Body of pancreas (tissue), 4 donors: ENCODE results near the gene RBX1.

ENCODE experiments used
- POLR2A ChIP-seq, 3 donors: fragments of 450-650 bp; IDR thresholded peaks; one replicate each; pipeline ENCODE4 v1.6.1; 2016; ENCODE audit warnings: antibody characterized with exemption in 3 of 3, mild to moderate bottlenecking in 2 of 3
- TF ChIP-seq, protein P1 (sequence below), 7 experiments: fragments of 450-650 bp in 4 of 7; fragments of 200-600 bp in 3 of 7; sonication (generic) in 3 of 7; IDR thresholded peaks; one replicate each; pipeline ENCODE4 v1.5.1; 2016 to 2019; ENCODE audit warnings: antibody characterized with exemption in 7 of 7

DNA sequence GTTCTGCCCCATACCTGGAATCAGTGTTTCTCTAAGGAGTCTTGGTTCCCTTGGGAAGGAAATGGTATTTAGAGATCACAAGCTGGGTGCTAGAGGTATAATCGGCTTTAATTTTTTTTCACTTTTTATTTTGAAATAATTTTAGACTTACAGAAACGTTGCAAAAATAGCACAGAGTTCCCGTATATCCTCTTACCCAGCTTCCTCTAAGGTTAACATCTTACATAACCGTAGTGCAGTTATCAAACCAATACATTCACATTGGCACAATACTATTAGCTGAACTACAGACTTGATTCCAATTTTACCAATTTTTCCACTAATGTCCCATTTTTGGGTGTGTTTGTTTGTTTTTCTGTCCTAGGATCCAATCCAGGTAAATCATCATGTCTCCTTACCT lies 63.8 kb downstream of the RBX1 start:
- TF ChIP-seq, protein P1, sequence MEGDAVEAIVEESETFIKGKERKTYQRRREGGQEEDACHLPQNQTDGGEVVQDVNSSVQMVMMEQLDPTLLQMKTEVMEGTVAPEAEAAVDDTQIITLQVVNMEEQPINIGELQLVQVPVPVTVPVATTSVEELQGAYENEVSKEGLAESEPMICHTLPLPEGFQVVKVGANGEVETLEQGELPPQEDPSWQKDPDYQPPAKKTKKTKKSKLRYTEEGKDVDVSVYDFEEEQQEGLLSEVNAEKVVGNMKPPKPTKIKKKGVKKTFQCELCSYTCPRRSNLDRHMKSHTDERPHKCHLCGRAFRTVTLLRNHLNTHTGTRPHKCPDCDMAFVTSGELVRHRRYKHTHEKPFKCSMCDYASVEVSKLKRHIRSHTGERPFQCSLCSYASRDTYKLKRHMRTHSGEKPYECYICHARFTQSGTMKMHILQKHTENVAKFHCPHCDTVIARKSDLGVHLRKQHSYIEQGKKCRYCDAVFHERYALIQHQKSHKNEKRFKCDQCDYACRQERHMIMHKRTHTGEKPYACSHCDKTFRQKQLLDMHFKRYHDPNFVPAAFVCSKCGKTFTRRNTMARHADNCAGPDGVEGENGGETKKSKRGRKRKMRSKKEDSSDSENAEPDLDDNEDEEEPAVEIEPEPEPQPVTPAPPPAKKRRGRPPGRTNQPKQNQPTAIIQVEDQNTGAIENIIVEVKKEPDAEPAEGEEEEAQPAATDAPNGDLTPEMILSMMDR (IDR thresholded peaks at IDR 0.05), result no peak
- TF ChIP-seq POLR2A (IDR thresholded peaks at IDR 0.05), result no peak
